Endothelial cell of umbilical vein (primary cell): Measurements from ENCODE around the gene HGF. TPM values are rescaled to one million over a fixed set of nuclear protein-coding genes. Genes with fewer than 3 reads are reported as not detected.

Source experiments
- BruUV-seq: library from RNA; stranded (reverse); fragments of 400-500 nt; replicated peaks from 2 replicates; lab custom pipeline; 2021; lab: Mats Ljungman, UMichigan
- CTCF ChIA-PET: fragments of 300-600, 350-600 bp; sonication (Branson Sonifier 250); formaldehyde crosslinking; loops from one replicate; lab custom pipeline; 2021; ENCODE audit warnings: antibody characterized with exemption, inconsistent platforms; lab: Charles Lee
- POLR2A ChIA-PET: fragments of 300-600, 350-600 bp; sonication (Branson Sonifier 250); formaldehyde crosslinking; loops from one replicate; lab custom pipeline; 2021; ENCODE audit warnings: antibody characterized with exemption, inconsistent platforms; lab: Charles Lee
- DNase-seq: peaks from one replicate; pipeline ENCODE4 v3.0.0-alpha.2; 2011; ENCODE audit warnings: low read depth, low spot score
- FAIRE-seq: peaks from 2 replicates; lab custom pipeline; 2011; peaks lifted over from hg19 to GRCh38; lab: Jason Lieb, UNC
- H2AFZ ChIP-seq: 2 replicates; pipeline ENCODE4 v1.6.0; 2012; ENCODE audit warnings: low read depth, low read length, control low read depth, inconsistent platforms
- H3K27ac ChIP-seq: 2 replicates; pipeline ENCODE4 v1.5.1; 2011; ENCODE audit warnings: low read depth, mild to moderate bottlenecking, control low read depth, low read length, moderate library complexity; ENCODE audit not compliant: insufficient read depth
- H3K27me3 ChIP-seq, 2 experiments: 2 replicates each; pipeline versions ENCODE4 v1.6.0 to v1.6.1; 2011; ENCODE audit warnings: low read length in 2 of 2, mixed read lengths in 1 of 2; ENCODE audit not compliant: control insufficient read depth in 2 of 2, insufficient read depth in 2 of 2
- H3K36me3 ChIP-seq, 2 experiments: 2 replicates in 1 of 2; 3 replicates in 1 of 2; pipeline ENCODE4 v1.5.1; 2011; ENCODE audit warnings: low read length in 2 of 2, mild to moderate bottlenecking in 1 of 2, moderate library complexity in 1 of 2; ENCODE audit not compliant: control insufficient read depth in 2 of 2, insufficient read depth in 2 of 2; ENCODE audit errors: extremely low read depth in 1 of 2
- H3K4me1 ChIP-seq: 3 replicates; pipeline ENCODE4 v1.5.1; 2011; ENCODE audit warnings: mild to moderate bottlenecking, low read length; ENCODE audit not compliant: control insufficient read depth, insufficient read depth; ENCODE audit errors: extremely low read depth
- H3K4me2 ChIP-seq: 2 replicates; pipeline ENCODE4 v1.6.1; 2011; ENCODE audit warnings: low read length, control low read depth, mixed read lengths; ENCODE audit not compliant: insufficient read depth
- H3K4me3 ChIP-seq, 3 experiments: fragments of 200-600 bp in 1 of 3; sonication (generic), shearing (Covaris generic) in 1 of 3; replicated peaks in 1 of 3; 2 replicates each; pipeline ENCODE4 v1.5.1; 2011 to 2016; ENCODE audit warnings: control low read depth in 3 of 3, low read length in 3 of 3, mild to moderate bottlenecking in 2 of 3, inconsistent platforms in 1 of 3, low read depth in 1 of 3, moderate library complexity in 1 of 3; ENCODE audit not compliant: insufficient read depth in 1 of 3
- H3K79me2 ChIP-seq: 2 replicates; pipeline ENCODE4 v1.6.0; 2012; ENCODE audit warnings: low read length, inconsistent platforms; ENCODE audit not compliant: control insufficient read depth, insufficient read depth
- H3K9ac ChIP-seq: replicated peaks from 2 replicates; pipeline ENCODE3; 2011; ENCODE audit warnings: low read length, control low read depth; ENCODE audit not compliant: insufficient read depth; ENCODE audit errors: extremely low read depth
- H3K9me1 ChIP-seq: replicated peaks from 3 replicates; pipeline ENCODE4 v1.6.0; 2011; ENCODE audit warnings: mild to moderate bottlenecking, low read length; ENCODE audit not compliant: control insufficient read depth, insufficient read depth; ENCODE audit errors: extremely low read depth
- H3K9me3 ChIP-seq: replicated peaks from 2 replicates; pipeline ENCODE4 v1.5.1; 2012; ENCODE audit warnings: low read length, inconsistent platforms; ENCODE audit not compliant: control insufficient read depth, insufficient read depth
- H4K20me1 ChIP-seq: replicated peaks from 2 replicates; pipeline ENCODE3; 2011; ENCODE audit warnings: mild to moderate bottlenecking, low read length; ENCODE audit not compliant: control insufficient read depth, insufficient read depth; ENCODE audit errors: extremely low read depth
- EZH2 ChIP-seq: IDR thresholded peaks from 2 replicates; pipeline ENCODE4 v1.6.1; 2012; ENCODE audit warnings: borderline replicate concordance, low read depth, mild to moderate bottlenecking, moderate library complexity, low read length, inconsistent platforms; ENCODE audit not compliant: severe bottlenecking
- FOS ChIP-seq: IDR thresholded peaks from 2 replicates; pipeline ENCODE4 v1.6.1; 2011; ENCODE audit warnings: mild to moderate bottlenecking, low read length, moderate library complexity, borderline replicate concordance; ENCODE audit not compliant: insufficient read depth
- GATA2 ChIP-seq: IDR thresholded peaks from 2 replicates; pipeline ENCODE4 v1.7.0; 2011; ENCODE audit warnings: low read depth, mild to moderate bottlenecking, moderate library complexity, mixed read lengths, low read length; ENCODE audit not compliant: insufficient read length, insufficient read depth
- JUN ChIP-seq: IDR thresholded peaks from 2 replicates; pipeline ENCODE4 v1.6.1; 2011; ENCODE audit warnings: borderline replicate concordance, low read depth; ENCODE audit not compliant: insufficient read length, insufficient read depth
- MYC ChIP-seq: IDR thresholded peaks from one replicate; pipeline ENCODE4 v1.6.1; 2011; ENCODE audit warnings: mild to moderate bottlenecking, low read depth, low read length
- POLR2A ChIP-seq: IDR thresholded peaks from 2 replicates; pipeline ENCODE4 v1.6.1; 2012; ENCODE audit warnings: low read depth, mild to moderate bottlenecking, control low read depth, low read length
- POLR2AphosphoS5 ChIP-seq: IDR thresholded peaks from 2 replicates; pipeline ENCODE4 v1.6.1; 2012; ENCODE audit warnings: low read depth, mild to moderate bottlenecking, control low read depth, low read length, moderate library complexity; ENCODE audit not compliant: insufficient read depth
- dilution Hi-C: fragments of 300-500 bp; cut with MboI; formaldehyde crosslinking; loops from one replicate; pipeline ENCODE4 v1.15.0; 2019; ENCODE audit warnings: low sequenced_read_pairs; ENCODE audit not compliant: extremely low pct_ligation_motif_present
- intact Hi-C: fragments of 100-400 bp; cut with micrococcal nuclease; formaldehyde crosslinking; loops from one replicate; pipeline ENCODE4 v1.10.0; 2022
- polyA plus RNA-seq, 4 experiments: library from polyadenylated mRNA; depleted of rRNA in 3 of 4; stranded (reverse) in 3 of 4; unstranded in 1 of 4; fragments of >200 nt; gene quantifications; 2 replicates each; pipeline versions ENCODE4 v1.2.1 to v1.2.3, GENCODE V29; 2011 to 2012; ENCODE audit warnings: missing spikeins in 1 of 4
- total RNA-seq: library from RNA; stranded (reverse); gene quantifications from 2 replicates; pipeline ENCODE4 v1.2.3, GENCODE V29; 2021
- TF ChIP-seq, protein P1 (sequence below): IDR thresholded peaks from 2 replicates; pipeline ENCODE4 v1.6.1; 2011; ENCODE audit not compliant: insufficient read depth, insufficient read length
- TF ChIP-seq, protein P2 (sequence below), 2 donors: IDR thresholded peaks; 1 replicate in 1 of 2; 2 replicates in 1 of 2; pipeline ENCODE4 v1.5.1; 2011; ENCODE audit warnings: low read length in 2 of 2, mild to moderate bottlenecking in 2 of 2, moderate library complexity in 2 of 2, control low read depth in 1 of 2, inconsistent platforms in 1 of 2, low read depth in 1 of 2; ENCODE audit not compliant: insufficient read depth in 1 of 2; ENCODE audit errors: extremely low read depth in 1 of 2

HGF gene
- total and polyA plus RNA-seq, 2 donors (not counting 3 experiments of a cell fraction or from before 2014, with no cell fraction given): 0.15 to 0.18 TPM

DNA sequence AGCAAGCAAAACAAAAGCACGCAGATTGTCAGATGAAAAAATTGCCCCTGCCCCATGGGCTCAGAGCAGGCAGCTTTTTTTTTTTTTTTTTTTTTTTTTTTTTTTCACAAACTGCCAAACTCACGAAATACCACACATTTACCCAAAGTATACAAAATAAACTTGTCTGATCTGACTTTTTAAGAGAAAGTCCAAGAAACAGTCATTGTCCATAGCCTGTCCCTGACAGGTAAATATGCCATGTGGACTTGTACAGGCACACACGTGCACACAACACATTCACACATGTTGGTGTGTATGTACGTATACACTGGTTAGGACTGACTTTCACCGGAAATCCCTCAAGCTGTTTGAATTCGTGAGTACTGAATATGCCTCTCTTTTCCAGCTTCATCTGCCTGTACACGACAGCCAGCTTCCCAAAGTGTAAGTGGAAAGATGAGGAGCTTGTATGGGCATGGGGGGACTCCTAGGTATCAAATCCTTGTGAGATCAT, 929 bp upstream of the HGF start:
- H4K20me1 ChIP-seq: no peaks in the 10 kb centered on the region
- intact Hi-C loops: no loop called here
- ChIA-PET POLR2A (no interaction called here), CTCF (interaction anchor here (0.8 to 2.8 kb wide), 6 partner anchors 9 to 735 kb away, joined by 3 to 22 read pairs (median 4); no protein-coding TSS in a partner anchor)
- no peak for DNase-seq
- no peak overlapping the region for H3K4me3 ChIP-seq
- TF ChIP-seq, protein P1, sequence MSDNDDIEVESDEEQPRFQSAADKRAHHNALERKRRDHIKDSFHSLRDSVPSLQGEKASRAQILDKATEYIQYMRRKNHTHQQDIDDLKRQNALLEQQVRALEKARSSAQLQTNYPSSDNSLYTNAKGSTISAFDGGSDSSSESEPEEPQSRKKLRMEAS: no peak
- TF ChIP-seq EZH2 (no peak), POLR2A (no peak), FOS (no peak), MYC (no peak), JUN (no peak), POLR2AphosphoS5 (no peak), GATA2 (no peak)
- TF ChIP-seq, protein P2, sequence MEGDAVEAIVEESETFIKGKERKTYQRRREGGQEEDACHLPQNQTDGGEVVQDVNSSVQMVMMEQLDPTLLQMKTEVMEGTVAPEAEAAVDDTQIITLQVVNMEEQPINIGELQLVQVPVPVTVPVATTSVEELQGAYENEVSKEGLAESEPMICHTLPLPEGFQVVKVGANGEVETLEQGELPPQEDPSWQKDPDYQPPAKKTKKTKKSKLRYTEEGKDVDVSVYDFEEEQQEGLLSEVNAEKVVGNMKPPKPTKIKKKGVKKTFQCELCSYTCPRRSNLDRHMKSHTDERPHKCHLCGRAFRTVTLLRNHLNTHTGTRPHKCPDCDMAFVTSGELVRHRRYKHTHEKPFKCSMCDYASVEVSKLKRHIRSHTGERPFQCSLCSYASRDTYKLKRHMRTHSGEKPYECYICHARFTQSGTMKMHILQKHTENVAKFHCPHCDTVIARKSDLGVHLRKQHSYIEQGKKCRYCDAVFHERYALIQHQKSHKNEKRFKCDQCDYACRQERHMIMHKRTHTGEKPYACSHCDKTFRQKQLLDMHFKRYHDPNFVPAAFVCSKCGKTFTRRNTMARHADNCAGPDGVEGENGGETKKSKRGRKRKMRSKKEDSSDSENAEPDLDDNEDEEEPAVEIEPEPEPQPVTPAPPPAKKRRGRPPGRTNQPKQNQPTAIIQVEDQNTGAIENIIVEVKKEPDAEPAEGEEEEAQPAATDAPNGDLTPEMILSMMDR (IDR thresholded peaks at IDR 0.05; ENCODE audit: extremely low read depth in 1 of 2, insufficient read depth in 1 of 2, low read depth in 1 of 2, low read length in 2 of 2): no peak
- H2AFZ ChIP-seq: no peak overlapping the region
- H3K4me2 ChIP-seq: no peak overlapping the region
- dilution Hi-C loops: loop anchor here (25.0 kb wide), 1 partner anchor 258 kb away; no protein-coding TSS in a partner anchor
- no peaks in the 10 kb centered on the region for H3K9me3 ChIP-seq
- peaks cover 3% of the 10 kb centered on the region for H3K4me1 ChIP-seq
- no peaks in the 10 kb centered on the region for H3K27me3 ChIP-seq
- H3K9ac ChIP-seq: no peak overlapping the region
- H3K36me3 ChIP-seq: no peaks in the 10 kb centered on the region
- FAIRE-seq: no peak
- no peaks in the 10 kb centered on the region for H3K79me2 ChIP-seq
- no TSS peak for BruUV-seq
- H3K27ac ChIP-seq: no peak overlapping the region
- H3K9me1 ChIP-seq: no peaks in the 10 kb centered on the region
